IMR-90 (cell line): ENCODE results near the gene PRR18. TPM values are rescaled to one million over a fixed set of nuclear protein-coding genes. Genes with fewer than 3 reads are reported as not detected.

Experiments used
- ATAC-seq: fragments of 200-7000 bp; cut with Tn5 transposase; 2 replicates; pipeline ENCODE4 v1.9.1; 2020; ENCODE audit warnings: low read depth, mild to moderate bottlenecking, moderate library complexity
- BruUV-seq: library from RNA; stranded (reverse); fragments of 400-500 nt; replicated peaks from 2 replicates; lab custom pipeline; 2021; lab: Mats Ljungman, UMichigan
- CTCF ChIA-PET: fragments of 300-600 bp; formaldehyde crosslinking; extraction: SDS; loops from one replicate; lab custom pipeline; 2021; ENCODE audit warnings: antibody characterized with exemption; lab: Yijun Ruan, JAX
- POLR2A ChIA-PET: fragments of 300-600 bp; sonication (Branson Sonifier 250); formaldehyde crosslinking; loops from one replicate; lab custom pipeline; 2022; ENCODE audit warnings: antibody characterized with exemption; ENCODE audit not compliant: unreplicated experiment; lab: Charles Lee
- DNase-seq: peaks from one replicate; pipeline ENCODE4 v3.0.0; 2013
- H2AFZ ChIP-seq: replicated peaks from 2 replicates; pipeline ENCODE3; 2013; ENCODE audit warnings: low read length, mild to moderate bottlenecking; ENCODE audit not compliant: poor library complexity
- H2AK5ac ChIP-seq: 2 replicates; pipeline ENCODE4 v1.6.1; 2013; ENCODE audit warnings: low read depth, low read length, inconsistent platforms
- H2AK9ac ChIP-seq: replicated peaks from 2 replicates; pipeline ENCODE3; 2013; ENCODE audit warnings: mild to moderate bottlenecking, low read depth, low read length, moderate library complexity; ENCODE audit not compliant: poor library complexity
- H2BK120ac ChIP-seq: 2 replicates; pipeline ENCODE4 v1.6.1; 2013; ENCODE audit warnings: low read depth, low read length, inconsistent platforms
- H2BK15ac ChIP-seq: 3 replicates; pipeline ENCODE4 v1.6.1; 2013; ENCODE audit warnings: low read depth, low read length, inconsistent platforms
- H2BK20ac ChIP-seq: 2 replicates; pipeline ENCODE4 v1.6.1; 2013; ENCODE audit warnings: low read depth, mild to moderate bottlenecking, inconsistent platforms, low read length, moderate library complexity
- H2BK5ac ChIP-seq: 2 replicates; pipeline ENCODE4 v1.6.1; 2013; ENCODE audit warnings: mild to moderate bottlenecking, low read depth, low read length, inconsistent platforms; ENCODE audit not compliant: poor library complexity, severe bottlenecking
- H3K14ac ChIP-seq: replicated peaks from 2 replicates; pipeline ENCODE4 v1.6.1; 2013; ENCODE audit warnings: low read depth, low read length, inconsistent platforms
- H3K18ac ChIP-seq: 2 replicates; pipeline ENCODE4 v1.6.1; 2013; ENCODE audit warnings: low read depth, low read length, control low read depth
- H3K23ac ChIP-seq: 2 replicates; pipeline ENCODE4 v1.6.1; 2013; ENCODE audit warnings: low read depth, low read length, inconsistent platforms
- H3K27ac ChIP-seq: 2 replicates; pipeline ENCODE4 v1.5.1; 2013; ENCODE audit warnings: mild to moderate bottlenecking, control low read depth, low read length; ENCODE audit not compliant: insufficient read depth
- H3K27me3 ChIP-seq: 2 replicates; pipeline ENCODE4 v1.6.1; 2013; ENCODE audit warnings: low read length; ENCODE audit not compliant: control insufficient read depth, insufficient read depth
- H3K36me3 ChIP-seq: 2 replicates; pipeline ENCODE4 v1.6.1; 2013; ENCODE audit warnings: low read length, mixed read lengths; ENCODE audit not compliant: control insufficient read depth, insufficient read depth
- H3K4ac ChIP-seq: 2 replicates; pipeline ENCODE4 v1.6.1; 2013; ENCODE audit warnings: low read depth, low read length, inconsistent platforms
- H3K4me1 ChIP-seq: 2 replicates; pipeline ENCODE4 v1.6.1; 2013; ENCODE audit warnings: low read length, mixed read lengths; ENCODE audit not compliant: control insufficient read depth, insufficient read depth
- H3K4me2 ChIP-seq: 2 replicates; pipeline ENCODE4 v1.6.1; 2013; ENCODE audit warnings: low read depth, mild to moderate bottlenecking, control low read depth, low read length, moderate library complexity
- H3K4me3 ChIP-seq: 2 replicates; pipeline ENCODE4 v1.5.1; 2013; ENCODE audit warnings: low read depth, mild to moderate bottlenecking, control low read depth, low read length, moderate library complexity; ENCODE audit not compliant: insufficient read depth
- H3K56ac ChIP-seq: 2 replicates; pipeline ENCODE4 v1.6.1; 2013; ENCODE audit warnings: low read length, inconsistent platforms; ENCODE audit not compliant: insufficient read depth; ENCODE audit errors: extremely low read depth
- H3K79me1 ChIP-seq, 2 experiments: 2 replicates each; pipeline ENCODE4 v1.6.1; 2013; ENCODE audit warnings: low read length in 2 of 2, inconsistent platforms in 1 of 2, low read depth in 1 of 2
- H3K9ac ChIP-seq: 2 replicates; pipeline ENCODE4 v1.6.1; 2013; ENCODE audit warnings: low read depth, low read length, control low read depth
- H3K9me1 ChIP-seq: 2 replicates; pipeline ENCODE4 v1.6.1; 2013; ENCODE audit warnings: low read length, inconsistent platforms; ENCODE audit not compliant: insufficient read depth
- H3K9me3 ChIP-seq: 2 replicates; pipeline ENCODE4 v1.6.1; 2013; ENCODE audit warnings: low read length; ENCODE audit not compliant: control insufficient read depth, insufficient read depth
- H4K20me1 ChIP-seq: 2 replicates; pipeline ENCODE4 v1.6.1; 2013; ENCODE audit warnings: low read length, inconsistent platforms; ENCODE audit not compliant: insufficient read depth
- H4K5ac ChIP-seq: 2 replicates; pipeline ENCODE4 v1.6.1; 2013; ENCODE audit warnings: mild to moderate bottlenecking, low read depth, low read length, control low read depth
- H4K8ac ChIP-seq, 2 experiments: 2 replicates each; pipeline ENCODE4 v1.6.1; 2013; ENCODE audit warnings: low read depth in 2 of 2, low read length in 2 of 2, control low read depth in 1 of 2, inconsistent platforms in 1 of 2
- H4K91ac ChIP-seq: 2 replicates; pipeline ENCODE4 v1.6.1; 2013; ENCODE audit warnings: low read depth, low read length, inconsistent platforms; ENCODE audit not compliant: insufficient read depth
- MAFK ChIP-seq: IDR thresholded peaks from 2 replicates; pipeline ENCODE4 v1.6.1; 2012; ENCODE audit warnings: low read depth, low read length, improper control_type of control experiment
- MAZ ChIP-seq: IDR thresholded peaks from 2 replicates; pipeline ENCODE4 v1.6.1; 2012; ENCODE audit warnings: low read depth, mild to moderate bottlenecking, low read length, improper control_type of control experiment, moderate library complexity, borderline replicate concordance
- MXI1 ChIP-seq: IDR thresholded peaks from 2 replicates; pipeline ENCODE4 v1.6.1; 2012; ENCODE audit warnings: low read depth, mild to moderate bottlenecking, low read length, moderate library complexity, borderline replicate concordance
- RFX5 ChIP-seq: IDR thresholded peaks from 2 replicates; pipeline ENCODE4 v1.8.0; 2012; ENCODE audit warnings: low read depth, mild to moderate bottlenecking, low read length, moderate library complexity
- WGBS, 2 experiments: methylation state at CpG; one replicate each; pipeline versions ENCODE4 v1.1.5 to v1.1.7; 2013; ENCODE audit warnings: missing lambda C conversion rate in 2 of 2; ENCODE audit not compliant: insufficient read length in 1 of 2; ENCODE audit errors: extremely low coverage in 2 of 2; 5-methylcytosine and 5-hydroxymethylcytosine counted together
- dilution Hi-C: fragments of 300-500 bp; cut with HindIII; formaldehyde crosslinking; loops from one replicate; pipeline ENCODE4 v1.14.3; 2018; ENCODE audit warnings: low sequenced_read_pairs; ENCODE audit not compliant: unreplicated experiment
- in situ Hi-C: fragments of 300-500 bp; cut with MboI; formaldehyde crosslinking; loops from 3 replicates; pipeline ENCODE4 v1.14.3; 2019; ENCODE audit warnings: low sequenced_read_pairs, inconsistent platforms, mixed read lengths
- intact Hi-C: fragments of 100-400 bp; cut with micrococcal nuclease; formaldehyde crosslinking; loops from 2 replicates; pipeline ENCODE4 v1.10.0; 2022
- polyA plus RNA-seq, 3 experiments: library from polyadenylated mRNA; depleted of rRNA; stranded (reverse); fragments of >200 nt; gene quantifications; 2 replicates each; pipeline ENCODE4 v1.2.3, GENCODE V29; 2012; ENCODE audit warnings: low replicate concordance in 1 of 3
- total RNA-seq: library from RNA; depleted of rRNA; stranded (reverse); fragments of >200 nt; gene quantifications from 2 replicates; pipeline ENCODE4 v1.2.3, GENCODE V29; 2012

PRR18 gene
- total and polyA plus RNA-seq, 2 of the 4 experiments (the other 2 are of a cell fraction): not detected

GRCh38 chr6:166341977-166342348 is 33.8 kb upstream of the PRR18 start:
- Histone ChIP-seq H2AK5ac (peak overlapping the region; percentile 23; the same call in 1 of the 2 replicates), H2BK20ac (no peak overlapping the region), H3K4me1 (no peaks in the 10 kb centered on the region; the same call in 1 of the 2 replicates), H3K9me3 (no peaks in the 10 kb centered on the region), H2BK120ac (peak overlapping the region; percentile 53; the same call in 1 of the 2 replicates), H3K18ac (no peak overlapping the region; the same call in 1 of the 2 replicates), H2BK15ac (no peak overlapping the region), H3K14ac (peak overlapping the region; percentile 96; the same call in 1 of the 2 replicates), H3K9me1 (peaks cover 12% of the 10 kb centered on the region), H3K27ac (peak overlapping the region; percentile 83), H4K5ac (peak overlapping the region; percentile 46), H3K79me1 (peaks cover 10 to 55% of the 10 kb centered on the region in 2 experiments; a peak in 3 of 4 replicates), H3K4me3 (peak overlapping the region; percentile 82), H3K9ac (peak overlapping the region; percentile 87), H4K20me1 (peaks cover 41% of the 10 kb centered on the region), H3K4me2 (peak overlapping the region; percentile 80), H3K56ac (peak overlapping the region; percentile 34), H3K27me3 (no peaks in the 10 kb centered on the region; the same call in 1 of the 2 replicates), H2AK9ac (peak overlapping the region; percentile 80), H4K91ac (0 out of 2 replicates have a peak overlapping the region, but pooled peaks have one; percentile 55), H2AFZ (peak overlapping the region; percentile 100), H3K23ac (peak overlapping the region; percentile 87), H3K36me3 (peaks cover 9% of the 10 kb centered on the region), H2BK5ac (peak overlapping the region; percentile 84), H4K8ac (peak overlapping the region; percentile 85 to 90), H3K4ac (peak overlapping the region; percentile 92)
- no TSS peak for BruUV-seq
- DNase-seq: no peak
- CTCF ChIA-PET: no interaction called here
- dilution Hi-C loops (no loop called here), intact Hi-C loops (loop anchor here (2.0 kb wide), 1 partner anchor 41 kb away; the partner anchor contains the start of gene MPC1), in situ Hi-C loops (no loop called here)
- peak; percentile 15 for ATAC-seq
- WGBS, 2 experiments: 0% methylated on average over 3 of the region's 16 CpGs; no CpG with 5 or more reads in 1 of the 2 experiments
- POLR2A ChIA-PET: no interaction called here
- TF ChIP-seq RFX5 (no peak), MAZ (no peak), MAFK (no peak), MXI1 (no peak)
